HuH-7.5 (cell line): ENCODE results near the gene AGBL1.
"Not testable (repeated sequence)": the region's sequence is repeated elsewhere in the genome, so short reads cannot be mapped to it uniquely, and the experiment has no call there.

Source experiments
- DNase-seq: peaks from one replicate; pipeline ENCODE4 v3.0.0; 2011; ENCODE audit warnings: low spot score

Gene AGBL1

DNA sequence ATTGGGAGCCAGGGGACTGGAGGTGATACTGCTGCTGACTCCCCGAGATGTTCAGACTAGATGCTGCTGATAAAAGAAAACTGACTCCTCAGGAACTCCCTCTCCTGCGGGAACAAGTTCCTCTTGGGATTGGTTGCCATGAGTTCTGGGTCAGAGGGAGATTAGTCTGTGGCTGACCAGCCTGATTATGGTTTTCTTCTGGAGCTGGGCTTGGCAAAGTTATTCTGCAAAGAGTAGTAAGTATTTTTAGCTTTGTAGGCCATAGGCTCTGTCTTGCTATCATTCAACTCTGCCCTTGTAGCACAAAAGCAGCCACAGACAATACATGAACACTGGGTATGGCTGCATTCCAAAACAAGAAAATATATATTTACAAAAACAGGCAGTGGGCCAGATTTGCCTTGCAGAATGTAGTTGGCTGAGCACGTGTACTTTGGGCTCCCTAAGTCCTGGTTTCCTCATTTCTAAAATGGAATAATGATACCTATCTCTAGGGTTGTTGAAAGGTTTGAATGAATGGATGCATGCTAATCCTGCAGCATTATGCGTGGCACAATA is 796.8 kb downstream of the AGBL1 start:
- no peak for DNase-seq

DNA sequence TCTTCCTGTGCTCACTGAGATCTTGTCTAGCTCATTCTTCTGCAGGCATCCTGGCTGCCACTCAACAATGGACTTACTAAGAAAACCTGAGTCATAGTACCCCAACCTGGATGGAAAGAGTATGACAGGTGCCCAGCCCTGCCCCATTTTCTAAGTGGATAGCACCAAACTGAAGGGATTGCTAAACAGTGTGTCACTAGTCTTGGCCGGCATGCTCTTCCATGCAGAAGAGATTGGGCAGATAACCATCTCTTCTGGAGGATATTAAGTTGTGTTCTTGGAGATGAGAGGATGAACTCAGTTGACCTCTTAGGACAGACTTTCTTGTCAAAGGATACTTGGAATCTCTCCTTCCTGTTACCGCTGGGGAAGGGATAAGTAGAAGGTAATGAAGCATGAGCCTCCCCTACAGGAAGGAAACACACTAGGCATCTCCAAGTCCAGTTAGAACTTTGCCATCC is 797.5 kb downstream of the AGBL1 start:
- no peak for DNase-seq

DNA sequence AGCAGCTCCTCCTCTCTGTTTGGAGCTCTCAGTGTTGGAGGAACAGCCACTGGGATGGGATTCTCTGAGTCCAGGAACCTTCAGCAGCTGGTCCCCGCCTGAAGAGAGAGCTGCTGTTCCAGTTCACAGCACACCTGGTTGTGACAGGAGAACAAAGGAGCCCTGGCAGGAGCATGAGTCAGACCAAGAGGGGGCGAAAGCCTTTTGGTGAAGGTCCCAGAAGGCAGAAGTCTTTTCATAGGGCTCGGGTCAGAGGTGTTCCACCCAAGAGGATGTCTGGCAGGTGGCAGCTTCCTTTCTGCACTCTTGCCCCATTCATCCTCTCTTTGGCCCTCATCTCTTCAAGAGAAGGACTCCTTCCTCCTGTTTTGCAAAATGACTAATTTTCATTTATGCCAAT is 799.2 kb downstream of the AGBL1 start:
- not testable (repeated sequence) for DNase-seq

DNA sequence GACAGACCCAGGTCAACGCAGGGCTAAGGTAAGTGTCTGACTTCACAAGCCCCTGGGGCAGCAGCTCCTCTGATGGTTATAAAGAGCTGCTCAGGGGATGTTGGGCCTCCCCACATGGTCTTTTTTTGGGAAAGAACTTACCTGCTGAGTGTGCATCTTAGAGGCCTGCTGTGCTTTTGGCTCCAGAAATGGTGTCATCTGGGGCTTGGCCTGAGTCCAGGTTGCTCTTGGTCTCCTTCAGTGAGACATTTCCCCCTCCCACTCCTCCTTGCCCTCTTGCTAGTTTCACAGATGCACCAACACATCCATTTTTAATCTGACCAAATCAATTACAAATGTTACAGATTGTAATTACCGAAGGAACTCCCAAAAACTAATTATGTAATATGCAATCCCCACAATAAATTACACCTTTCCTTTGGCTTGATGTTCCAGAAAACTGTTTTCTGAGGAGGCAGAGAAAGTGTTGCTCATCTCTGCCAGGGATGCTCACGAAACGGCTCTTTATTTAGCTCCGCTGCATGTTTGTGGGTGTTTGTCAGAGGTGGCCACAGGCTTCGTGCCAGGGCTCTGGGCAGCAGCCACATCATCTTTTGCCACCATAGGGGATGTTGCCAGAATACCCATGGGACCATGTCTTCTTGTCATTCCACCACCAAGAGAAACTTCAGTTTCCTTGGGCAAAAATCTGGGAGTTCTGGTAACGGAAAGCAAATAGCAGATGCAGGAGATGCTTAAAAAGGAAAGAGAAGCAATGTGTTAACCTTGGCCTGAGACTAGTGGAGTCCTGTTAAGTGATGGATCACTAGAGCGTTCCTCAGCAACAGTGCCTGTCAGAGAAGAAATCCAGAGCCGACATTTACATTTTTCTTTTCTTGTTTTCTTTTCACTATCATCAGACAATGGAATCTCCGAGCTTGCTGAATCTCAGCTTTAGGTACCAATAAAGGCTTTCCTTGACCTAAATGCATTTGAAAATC is 799.9 kb downstream of the AGBL1 start:
- no peak for DNase-seq

DNA sequence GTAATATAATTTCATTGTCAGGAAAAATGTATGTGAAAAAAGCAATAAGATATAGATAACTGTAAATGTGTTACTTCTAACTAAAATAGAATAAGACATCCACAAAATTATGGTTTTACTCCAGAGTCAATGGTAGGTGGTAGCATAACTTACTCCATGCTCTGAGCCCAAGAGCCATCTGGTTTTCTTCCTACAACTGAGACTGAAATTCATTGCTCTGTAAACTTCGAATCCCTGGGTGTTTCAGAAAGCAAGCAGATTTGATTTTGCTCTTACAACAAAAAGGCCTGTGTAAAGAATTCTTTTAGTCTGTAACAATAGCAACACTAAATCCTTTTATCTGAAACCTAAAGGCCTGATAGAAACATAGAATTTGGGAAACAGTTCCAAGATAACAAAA is 805.9 kb downstream of the AGBL1 start:
- DNase-seq, result no peak

DNA sequence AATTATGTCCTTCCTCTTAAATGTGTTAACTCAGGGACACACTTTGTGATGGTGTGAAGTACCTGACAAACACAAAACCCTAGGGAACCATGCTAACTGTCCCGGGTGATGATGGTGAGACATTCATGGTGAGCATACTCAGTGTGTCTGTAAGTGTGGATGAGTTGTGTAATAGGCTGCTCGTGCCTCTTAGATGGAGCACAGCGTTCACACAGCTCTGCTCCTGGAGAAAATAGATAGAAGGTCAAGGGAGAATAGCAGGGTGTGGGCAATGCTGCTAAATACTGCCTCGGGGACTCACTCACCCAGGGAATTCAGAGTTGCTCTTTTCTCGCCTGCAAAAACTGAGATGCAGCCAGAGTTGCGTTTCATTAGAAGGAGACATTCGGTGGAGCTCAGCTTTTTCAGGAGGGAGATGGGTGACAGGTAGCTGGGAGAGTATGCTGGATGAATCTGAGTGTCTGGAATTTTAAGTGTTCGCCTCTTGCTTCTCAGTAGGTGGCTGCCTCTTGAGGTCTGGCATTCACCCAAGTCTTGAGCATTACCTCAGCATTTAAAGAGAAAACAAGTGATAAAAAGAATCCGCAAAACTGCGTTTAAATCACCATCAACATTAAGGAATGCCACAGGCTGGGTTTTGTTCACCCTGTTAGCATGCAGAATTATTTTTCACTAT is 813.2 kb downstream of the AGBL1 start:
- no peak for DNase-seq

DNA sequence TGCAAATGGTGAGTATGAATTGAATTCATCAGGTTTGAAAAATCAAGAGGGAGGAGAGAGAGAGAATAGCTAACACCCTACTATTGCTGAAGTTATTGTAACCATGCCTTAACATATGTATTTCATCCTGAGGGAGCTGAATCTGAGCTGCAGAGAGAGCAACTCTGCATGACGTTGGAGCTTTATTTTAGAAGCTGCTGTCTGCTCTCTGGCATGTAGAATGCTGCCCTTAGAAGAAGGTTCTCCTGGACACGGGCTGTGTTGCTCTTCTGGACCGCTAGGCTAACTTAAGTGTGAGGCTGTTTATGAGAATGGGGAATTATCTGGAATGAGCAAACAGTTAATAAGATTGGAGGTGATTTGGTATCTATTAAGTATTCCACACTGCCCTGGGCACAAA is 814.6 kb downstream of the AGBL1 start:
- no peak for DNase-seq

DNA sequence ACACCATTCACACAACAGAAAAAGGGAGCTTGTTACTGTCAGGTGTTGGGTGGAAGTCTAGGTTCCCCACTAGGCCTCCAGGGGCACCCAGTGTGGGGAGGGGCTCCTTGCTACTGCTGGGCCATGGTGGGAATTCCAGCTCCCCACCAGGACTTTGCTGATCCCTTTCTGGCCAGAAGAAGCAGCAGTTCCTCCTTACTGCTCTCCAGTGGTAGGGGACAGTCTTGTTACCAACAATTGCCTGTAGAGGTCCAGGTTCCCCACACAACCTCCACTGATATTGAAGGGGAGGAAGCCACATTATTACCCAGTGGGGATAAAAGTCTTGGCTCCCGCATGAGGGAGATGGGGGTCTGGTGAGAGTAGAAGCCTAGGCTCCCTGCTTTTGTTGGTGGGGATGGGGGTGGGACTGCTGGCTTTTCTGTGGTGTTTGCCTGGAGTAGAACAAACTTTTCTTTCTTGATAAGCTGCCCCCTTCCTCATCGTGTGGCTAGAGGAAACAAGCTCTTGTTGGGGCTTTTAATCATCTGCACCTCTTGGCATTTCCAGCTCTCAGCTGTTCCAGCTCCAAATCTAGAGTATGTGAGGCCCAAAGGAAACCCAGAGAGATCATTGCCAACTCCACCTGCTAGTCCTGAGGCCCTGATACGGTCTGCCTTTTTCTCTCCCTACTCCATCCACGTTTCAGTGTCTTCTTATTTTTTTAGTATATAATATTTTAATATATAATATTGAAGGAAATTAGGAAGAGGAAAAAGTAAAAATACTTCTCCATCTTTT is 824.2 kb downstream of the AGBL1 start:
- no peak for DNase-seq

DNA sequence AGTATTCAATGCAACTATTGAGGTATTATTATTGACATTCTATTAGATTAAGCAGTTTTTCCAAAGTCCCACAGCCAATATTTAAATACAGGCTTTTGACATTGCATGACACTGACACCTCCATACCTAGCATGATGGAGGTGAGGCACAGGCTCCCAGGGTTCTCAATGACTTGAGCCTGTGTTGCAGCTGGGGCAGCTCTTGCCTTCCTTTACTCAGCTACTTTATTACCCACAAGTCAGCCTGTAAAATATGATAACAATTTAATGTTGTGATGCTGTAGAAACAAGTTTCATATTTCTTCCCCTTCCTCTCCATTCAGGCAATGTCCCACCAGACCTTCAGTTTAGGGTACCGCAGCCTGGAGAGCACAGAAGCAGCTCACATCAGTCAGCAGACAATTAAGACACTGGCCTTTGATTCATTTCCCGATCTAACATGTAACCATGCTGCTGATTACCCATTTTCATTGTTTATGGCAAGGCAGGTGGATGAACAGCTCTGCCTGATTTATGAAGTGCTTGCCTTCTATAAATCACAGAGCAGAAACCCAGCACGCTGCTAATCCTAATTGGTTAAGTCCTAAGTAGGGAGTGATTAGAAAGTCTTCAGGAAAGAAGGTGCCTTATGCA is 826.1 kb downstream of the AGBL1 start:
- no peak for DNase-seq

DNA sequence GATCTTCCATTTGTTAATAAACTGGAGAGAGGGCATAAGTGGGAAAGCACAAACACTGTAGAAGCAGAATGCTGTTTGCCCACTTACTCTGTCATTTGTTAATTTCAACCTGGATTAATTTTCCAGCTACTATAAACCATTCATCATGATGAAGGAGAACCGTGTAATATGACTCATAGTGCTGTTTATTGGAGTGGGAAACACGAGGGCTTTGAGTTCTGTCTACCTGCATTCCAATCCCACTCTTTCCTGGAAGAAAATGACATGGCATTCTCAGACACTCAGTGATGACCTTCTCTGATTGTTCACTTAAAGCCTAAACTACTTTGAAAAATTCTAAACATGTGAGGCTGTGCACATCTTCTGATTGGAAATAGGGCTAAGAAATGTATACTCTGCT is 826.7 kb downstream of the AGBL1 start:
- no peak for DNase-seq

DNA sequence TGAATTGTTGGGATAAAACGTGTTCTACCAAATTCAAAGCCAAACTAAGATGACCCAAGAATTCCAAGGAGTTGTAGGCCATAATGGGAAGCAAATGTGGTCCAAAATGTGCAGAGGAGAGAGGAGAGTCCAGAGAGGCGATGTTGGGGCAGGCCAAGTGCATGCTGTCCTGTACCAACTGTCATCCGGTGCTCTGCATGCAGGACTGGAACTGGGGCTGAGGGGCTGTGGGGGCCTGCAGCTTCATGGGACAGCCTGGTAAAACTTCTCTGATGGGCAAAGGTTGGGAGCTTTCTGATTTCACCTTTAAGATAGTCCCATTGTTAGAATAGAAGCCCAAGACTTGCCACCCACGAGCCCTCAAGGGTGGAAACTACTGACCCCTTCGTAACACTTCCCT is 831.4 kb downstream of the AGBL1 start:
- no peak for DNase-seq

DNA sequence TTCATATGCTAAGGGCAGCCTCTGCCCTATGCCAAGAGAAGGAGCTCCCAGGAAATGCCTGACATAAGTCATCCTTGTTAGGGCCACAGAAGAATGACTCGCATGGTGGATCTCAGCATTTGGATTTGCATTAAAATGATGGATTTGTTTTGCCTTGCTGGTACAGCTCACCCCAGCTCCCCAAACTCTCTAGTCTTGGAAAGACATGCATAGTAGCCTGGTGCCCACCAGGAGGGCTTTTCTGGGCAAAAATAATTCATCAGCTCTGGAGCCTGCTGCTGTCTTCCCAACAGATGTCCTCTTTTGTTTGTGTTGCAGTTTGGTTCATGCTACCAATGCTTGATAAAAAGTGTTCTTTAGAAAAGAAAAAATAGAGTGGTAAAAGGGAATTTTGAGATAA is 833.0 kb downstream of the AGBL1 start:
- DNase-seq, result no peak

DNA sequence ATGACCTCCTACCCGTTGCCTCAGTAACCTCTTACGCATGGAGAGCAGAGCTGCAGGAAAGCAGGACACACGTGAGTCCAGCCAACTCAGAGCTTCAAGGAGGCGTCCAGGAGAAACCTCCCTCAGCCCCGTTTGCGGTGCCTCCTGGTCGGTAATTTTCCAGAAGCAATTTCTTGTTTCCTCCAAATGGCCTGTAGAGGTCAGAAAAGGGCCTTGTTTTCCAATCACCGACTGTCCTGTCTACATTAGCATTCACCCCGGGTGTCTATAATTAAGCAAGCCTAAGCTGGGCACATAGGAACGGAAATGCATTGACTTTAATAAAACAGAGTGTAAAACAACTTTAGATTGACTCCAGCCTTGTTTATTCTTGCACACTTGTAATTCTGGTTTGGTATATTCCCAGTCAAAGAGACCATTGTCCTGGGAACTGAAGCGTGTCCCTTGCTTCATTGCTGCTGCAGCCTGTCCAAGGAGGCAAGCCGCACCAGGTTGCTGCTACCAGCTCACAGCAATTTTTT is 836.2 kb downstream of the AGBL1 start:
- DNase-seq, result peak; percentile 37

DNA sequence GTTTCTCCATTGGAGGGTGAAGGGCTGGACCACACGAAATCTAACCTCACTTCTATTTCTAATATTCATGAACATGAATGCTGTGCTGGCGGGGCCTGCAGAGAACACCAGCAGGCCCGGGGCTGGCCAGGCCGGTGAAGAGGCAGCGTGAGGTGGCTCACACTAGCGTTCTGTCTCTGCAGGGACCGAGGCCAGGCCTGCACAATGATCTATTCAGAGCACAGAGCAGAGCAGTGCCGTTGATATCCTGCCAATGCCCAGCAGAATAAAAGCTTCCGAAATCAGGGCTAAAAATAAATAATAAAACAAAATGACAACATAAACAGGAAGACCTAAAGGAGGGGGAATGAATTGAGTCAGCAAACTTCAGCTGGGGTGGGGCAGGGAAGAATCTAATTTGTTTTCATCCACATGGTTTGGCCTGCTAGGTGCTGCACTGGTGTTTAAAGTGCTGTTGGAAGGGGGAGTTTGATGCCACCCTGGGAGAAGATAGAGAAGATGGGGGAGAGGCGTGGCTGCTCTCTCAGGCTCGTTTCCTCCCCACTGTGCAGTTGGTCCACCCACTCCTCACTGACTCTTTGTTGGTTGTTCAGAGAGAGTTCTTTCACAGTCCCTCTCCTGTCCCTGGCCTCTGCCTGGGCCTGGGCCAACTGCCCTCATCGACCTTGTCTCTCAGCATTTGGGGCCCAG is 837.1 kb downstream of the AGBL1 start:
- DNase-seq, result no peak

DNA sequence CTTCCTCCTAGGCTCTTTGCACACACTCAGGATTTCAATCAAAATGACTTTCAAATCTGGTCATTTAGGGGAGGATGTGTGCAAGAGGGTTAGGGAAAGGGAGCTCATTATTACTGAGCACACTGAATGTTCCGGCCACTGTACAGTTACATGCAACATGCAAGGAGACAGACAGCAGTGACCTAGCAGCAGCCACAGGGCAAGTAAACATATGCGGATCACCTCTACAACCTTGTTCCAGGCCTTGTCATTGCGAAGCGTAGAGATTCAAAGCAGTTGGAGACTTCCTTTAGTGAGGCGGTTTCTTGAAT is 837.6 kb downstream of the AGBL1 start:
- no peak for DNase-seq

DNA sequence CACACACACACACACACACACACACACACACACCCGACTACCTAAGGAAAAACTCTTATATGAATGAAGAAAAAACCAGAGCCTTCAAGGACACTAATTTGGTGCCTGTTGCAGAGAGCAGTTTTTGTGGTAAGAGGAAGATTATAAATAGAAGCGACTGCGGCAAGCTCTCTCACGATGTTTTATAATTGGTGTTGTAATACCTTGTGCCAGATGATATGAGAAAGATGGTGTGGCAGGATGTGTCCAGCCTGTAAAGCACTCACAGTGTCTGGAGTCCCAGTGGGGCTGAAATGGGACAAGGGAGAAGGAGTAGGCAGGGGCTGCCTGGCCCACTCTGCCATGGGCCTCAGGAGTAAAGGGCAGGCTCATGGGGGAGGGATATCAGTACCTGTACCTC is 839.9 kb downstream of the AGBL1 start:
- no peak for DNase-seq

DNA sequence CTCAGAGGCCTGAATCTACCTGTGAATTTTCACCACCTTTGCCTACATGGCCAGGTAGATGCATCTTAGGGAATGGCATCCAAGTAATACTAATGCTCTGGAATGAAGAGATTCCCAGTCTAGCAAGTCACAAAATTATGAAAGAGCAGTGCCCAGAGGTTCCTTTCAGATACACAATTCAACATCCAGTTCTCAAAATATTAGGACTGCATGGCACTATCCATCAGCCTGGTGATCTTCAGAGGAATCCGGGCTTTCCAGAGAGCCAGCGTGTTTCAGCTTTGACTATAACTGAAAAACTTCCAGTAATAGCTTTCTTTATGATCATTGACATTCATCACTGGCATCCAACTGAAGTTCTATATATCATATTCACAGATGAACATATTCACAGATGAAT is 849.8 kb downstream of the AGBL1 start:
- no peak for DNase-seq

DNA sequence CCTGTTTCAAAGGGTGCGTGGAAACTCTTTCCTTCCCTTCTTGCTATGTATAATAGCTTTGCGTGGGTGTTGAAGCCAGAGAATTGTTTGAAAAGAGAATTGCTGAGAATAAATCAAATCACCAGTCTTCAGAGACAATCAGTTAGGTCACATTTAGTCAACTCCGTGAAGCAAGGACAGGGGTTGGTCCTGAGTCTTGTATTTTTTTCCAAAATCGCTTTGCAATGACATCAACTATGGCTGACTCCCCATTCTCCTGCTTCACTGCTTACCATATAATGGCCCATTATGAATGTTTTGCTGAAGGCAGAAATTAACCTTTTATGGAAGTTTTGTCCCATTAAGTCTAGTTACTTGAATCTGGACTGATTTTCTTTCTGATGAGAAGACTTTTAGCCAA is 852.8 kb downstream of the AGBL1 start:
- no peak for DNase-seq

DNA sequence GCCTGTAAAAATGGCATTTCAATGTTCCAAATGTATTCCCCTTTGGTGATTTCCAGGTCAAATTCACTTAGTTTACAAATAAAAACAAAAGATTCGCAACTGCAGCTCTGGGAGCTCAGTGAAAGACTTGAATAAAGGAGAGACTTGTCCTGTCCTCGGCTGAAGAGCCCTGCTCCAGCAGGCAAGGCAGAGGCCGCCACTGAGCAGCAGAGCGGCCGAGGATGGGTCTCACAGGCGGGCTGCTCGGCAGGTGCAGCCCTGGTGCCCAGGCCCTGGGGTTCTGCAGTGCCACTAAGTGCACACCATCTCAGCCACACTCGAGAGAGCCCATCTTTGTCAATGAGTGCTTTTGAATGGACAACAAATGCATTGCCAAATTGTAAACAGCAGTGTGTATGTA is 856.2 kb downstream of the AGBL1 start:
- DNase-seq, result no peak

DNA sequence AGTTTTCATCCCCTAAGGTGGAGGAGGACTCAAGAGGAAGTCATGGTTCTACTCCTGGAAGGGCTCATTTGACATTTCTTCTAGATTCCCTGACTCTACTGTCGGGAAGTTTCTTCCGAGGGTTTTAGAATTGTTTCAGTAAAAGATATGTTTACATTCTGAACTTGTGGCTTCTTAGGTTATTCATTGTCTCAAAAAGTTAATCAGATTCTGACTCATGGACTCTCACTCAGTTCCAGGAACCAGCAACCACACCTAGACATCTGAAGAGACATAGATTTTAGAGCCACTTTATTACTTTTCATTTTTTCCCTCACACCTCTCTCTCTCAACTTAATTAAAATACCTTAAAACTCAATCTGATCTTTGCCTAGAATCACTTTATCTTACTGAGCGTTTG is 862.6 kb downstream of the AGBL1 start:
- no peak for DNase-seq

DNA sequence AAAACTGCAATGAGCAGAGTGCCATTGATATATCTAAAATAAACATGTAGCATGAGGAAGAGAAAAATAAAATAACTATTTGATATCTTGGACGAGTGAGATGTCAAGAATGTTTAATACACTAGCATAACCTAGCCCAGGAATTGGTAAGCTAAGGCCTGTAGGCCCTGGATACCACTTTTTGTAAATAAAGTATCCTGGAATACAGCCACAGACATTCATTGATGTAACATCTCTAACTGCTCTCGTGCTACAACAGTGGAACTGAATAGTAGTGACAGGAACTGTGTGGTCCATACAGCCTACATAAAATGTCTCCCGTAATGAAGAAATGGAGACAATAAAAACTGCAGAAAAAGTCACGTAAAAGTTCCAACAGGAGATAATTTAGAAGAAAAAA is 869.0 kb downstream of the AGBL1 start:
- DNase-seq, result no peak
